Dedifferentiated amniotic fluid mesenchymal stem cell (primary cell): Measurements from ENCODE around the gene CORO1C.
"Not testable (repeated sequence)": the region's sequence is repeated elsewhere in the genome, so short reads cannot be mapped to it uniquely, and the experiment has no call there.

ENCODE experiments used
- DNase-seq: peaks from one replicate; pipeline ENCODE4 v3.0.0-alpha.2; 2016; ENCODE audit errors: extremely low spot score

Gene CORO1C

GRCh38 chr12:108731105-108731865 lies at the start of gene CORO1C:
TSS of gene CORO1C (minus strand) at chr12:108731518. CDS start at chr12:108701318, 30,200 bp downstream.
- peak; percentile 93 for DNase-seq

GRCh38 chr12:108779998-108780688 lies 48.8 kb upstream of the CORO1C start:
- DNase-seq = no peak

- no peak for DNase-seq
Observed at GRCh38 chr12:108778053-108778452, 46.7 kb upstream of the CORO1C start.

DNA sequence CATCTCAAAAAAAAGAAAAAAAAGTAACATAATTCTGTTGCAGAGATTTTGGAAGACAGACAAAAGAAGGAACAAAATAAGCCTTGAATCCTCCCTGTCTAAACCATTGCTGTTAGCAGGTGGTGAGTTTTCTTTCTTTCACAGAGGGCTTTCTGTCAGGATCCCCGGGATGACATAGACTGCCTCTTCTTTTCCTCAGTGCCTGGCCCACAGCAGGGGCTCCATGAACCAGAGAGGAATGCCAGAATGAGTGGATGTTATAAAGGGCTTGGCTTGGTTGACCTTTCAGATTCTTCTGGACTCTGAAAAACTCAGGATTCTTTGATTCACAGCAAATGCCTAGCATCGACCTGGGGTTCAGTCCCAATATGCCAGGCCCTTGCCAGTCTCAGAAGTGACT lies 45.8 kb upstream of the CORO1C start:
- no peak for DNase-seq

DNA sequence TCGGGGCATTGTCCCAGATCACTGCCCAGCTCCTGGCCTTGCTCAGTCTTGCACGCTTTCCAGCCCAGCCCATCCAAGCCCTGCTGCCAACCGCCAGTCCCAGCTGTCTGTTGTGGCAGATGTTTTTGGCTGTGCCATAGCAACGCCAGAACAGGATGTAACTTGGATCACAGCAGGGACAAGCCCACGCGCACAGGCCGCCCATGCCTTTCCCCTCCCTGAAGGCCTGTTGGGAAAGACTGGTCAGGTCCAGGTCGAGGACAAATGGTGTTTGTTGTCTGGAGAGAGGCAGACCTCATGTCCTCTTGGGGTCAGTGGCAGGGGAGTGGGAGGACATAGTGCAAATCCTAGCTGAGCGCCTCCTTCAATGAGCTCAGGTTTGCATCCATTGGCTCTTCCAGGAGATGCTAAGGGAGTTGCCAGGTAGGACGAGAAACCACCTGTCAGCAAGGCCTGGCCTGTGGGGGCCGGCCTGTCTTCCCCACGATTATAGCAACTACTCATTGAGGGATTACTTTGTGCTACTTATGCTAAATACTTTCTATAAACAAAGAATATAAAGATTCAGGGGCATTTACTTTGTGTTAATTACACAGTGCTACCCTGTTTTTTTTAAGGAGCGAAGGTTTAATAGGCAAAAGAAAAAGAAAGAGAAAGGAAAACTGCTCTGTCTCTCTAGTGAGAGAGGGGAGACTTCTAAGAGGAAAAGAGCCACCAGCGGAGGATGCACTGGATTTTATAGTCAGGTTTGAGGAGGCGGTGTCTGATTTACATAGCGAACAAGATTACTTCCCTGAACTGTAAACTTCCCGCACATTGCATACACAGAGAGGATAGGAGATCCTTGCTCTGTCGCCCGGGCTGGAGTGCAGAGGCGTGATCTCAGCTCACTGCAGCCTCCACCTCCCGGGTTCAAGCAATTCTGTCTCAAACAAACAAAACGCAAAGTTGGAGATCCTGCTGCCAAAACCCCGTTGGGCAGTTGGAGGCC lies 42.8 kb upstream of the CORO1C start:
- peak; percentile 44 for DNase-seq

DNA sequence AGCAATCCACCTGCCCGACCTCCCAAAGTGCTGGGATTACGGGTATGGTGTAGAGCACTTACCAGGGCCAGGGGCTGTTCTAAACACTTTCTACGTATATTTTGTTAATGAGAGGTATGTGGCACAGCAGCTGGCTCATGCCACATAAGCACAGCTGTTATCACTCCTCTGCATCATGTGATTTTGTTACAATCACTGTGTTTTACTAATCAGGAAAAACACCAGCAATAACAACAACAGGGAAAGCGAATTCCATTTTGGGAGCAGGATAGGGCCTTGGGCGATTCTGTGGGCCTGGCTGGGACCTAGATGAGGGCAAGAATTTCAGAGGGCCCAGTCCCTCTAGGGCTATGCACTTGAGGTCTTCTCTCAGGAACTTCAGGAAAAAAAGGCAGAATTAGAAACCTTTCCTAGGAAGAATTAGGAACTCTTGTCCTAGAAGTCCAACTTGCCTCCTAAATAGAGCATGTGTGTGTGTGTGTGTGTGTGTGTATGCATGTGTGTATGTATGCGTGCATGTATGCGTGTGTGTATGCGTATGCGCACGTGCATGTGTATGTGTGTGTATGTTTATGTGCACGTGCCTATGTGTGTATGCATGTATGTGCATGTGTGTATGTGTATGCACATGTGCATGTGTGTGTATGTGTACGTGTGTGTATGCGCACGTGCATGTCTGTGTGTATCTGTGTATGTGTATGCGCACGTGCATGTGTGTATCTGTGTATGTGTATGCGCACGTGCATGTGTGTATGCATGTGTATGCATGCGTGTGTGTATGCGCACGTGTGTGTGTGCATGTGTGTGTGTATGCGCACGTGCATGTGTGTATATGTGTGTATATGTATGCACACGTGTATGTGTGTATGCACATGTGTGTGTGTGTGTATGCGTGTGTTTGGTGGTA lies 41.8 kb upstream of the CORO1C start:
- DNase-seq = no peak

GRCh38 chr12:108772247-108772646 lies 40.9 kb upstream of the CORO1C start:
- DNase-seq = no peak

GRCh38 chr12:108771835-108772234 lies 40.5 kb upstream of the CORO1C start:
- not testable (repeated sequence) for DNase-seq

DNA sequence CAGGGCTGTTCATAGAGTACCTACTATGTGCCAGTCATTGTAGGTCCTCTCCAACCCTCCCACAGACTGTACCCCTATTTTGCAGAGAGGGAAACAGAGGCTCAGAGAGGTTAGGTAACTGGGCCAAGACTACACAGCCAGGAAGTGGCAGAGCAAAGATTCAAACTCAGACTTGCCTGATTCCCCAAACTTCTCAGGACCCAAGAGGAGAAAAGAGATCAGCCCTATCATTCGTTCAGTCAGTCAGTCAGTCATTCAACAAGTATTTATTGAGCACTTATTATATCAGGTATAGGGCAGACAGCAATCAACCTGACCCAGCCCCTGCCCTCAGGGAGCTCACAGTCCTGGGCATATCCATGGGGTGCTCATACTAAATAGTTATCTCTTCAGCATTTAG lies 39.6 kb upstream of the CORO1C start:
- no peak for DNase-seq

DNA sequence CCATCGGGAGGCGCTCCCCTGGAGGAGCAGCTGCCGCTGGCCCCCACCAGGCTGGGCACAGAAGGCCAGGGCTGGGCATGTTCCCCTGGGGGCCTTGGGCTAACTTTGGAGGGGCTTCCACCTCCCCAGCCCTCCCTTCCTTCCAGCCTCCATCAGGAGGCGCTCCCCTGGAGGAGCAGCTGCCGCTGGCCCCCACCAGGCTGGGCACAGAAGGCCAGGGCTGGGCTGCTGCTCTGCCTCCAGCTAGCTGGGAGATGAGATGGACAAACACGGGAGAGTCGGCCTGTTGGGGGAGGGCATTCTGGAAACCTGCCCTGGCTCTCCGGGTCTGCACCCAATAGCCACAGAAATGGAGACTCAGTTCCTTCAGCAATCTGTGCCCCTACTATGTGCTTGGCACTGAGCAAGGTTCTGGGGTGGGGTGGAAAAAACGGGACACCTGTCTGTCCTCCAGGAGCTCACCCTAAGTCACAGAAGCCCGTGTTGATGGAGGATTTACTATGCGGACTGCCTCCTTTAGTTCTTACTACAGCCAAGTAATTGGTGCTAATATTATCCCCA lies 39.0 kb upstream of the CORO1C start:
- DNase-seq = no peak

- no peak for DNase-seq
Observed at GRCh38 chr12:108768591-108769500, 37.5 kb upstream of the CORO1C start.

GRCh38 chr12:108766294-108766693 lies 35.0 kb upstream of the CORO1C start:
- DNase-seq = no peak

- no peak for DNase-seq
Observed at GRCh38 chr12:108765289-108765764, 34.0 kb upstream of the CORO1C start.

DNA sequence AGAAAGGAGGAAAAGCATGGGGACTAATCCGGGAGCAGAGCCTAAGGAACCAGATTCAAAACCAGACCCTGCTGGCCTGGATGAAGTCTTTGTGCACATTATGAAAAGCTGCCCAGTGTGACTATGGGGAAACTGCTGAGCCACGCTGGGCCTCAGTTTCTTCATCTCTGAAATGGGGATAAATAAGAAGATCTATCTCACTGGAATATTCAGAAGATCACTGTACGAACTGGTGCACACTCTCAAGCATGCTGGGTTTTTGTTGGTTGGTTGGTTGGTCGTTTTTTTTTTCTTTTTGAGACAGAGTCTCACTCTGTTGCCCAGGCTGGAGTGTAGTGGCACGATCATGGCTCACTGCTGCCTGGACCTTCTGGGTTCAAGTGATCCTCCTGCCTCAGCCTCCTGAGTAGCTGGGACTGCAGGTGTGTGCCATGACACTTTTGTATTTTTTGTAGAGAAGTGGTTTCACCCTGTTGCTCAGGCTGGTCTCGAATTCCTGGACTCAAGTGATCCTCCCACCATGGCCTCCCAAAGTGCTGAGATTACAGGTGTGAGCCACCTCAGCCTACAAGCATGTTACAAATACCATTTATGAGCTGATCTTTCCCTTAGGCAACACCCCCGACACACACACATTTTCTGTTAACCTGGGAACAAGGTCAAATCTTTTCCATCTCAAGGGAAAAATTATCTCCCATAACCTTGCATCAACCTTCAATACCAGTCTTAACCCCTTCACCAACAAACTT lies 33.4 kb upstream of the CORO1C start:
- no peak for DNase-seq

DNA sequence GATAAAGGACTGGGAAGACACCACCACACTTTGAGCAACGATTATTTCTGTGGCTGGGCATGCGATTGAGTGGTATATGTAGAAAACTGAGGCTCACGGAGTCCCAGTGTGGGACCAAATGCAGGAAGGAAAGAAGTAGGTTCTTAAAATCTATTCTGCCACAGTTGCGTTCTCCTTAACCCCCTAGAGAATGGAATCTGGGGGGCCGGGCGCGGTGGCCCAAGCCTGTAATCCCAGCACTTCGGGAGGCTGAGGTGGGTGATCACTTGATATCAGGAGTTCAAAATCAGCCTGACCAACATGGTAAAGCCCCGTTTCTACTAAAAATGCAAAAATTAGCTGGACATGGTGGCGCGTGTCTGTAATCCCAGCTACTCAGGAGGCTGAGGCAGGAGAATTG lies 29.9 kb upstream of the CORO1C start:
- no peak for DNase-seq

DNA sequence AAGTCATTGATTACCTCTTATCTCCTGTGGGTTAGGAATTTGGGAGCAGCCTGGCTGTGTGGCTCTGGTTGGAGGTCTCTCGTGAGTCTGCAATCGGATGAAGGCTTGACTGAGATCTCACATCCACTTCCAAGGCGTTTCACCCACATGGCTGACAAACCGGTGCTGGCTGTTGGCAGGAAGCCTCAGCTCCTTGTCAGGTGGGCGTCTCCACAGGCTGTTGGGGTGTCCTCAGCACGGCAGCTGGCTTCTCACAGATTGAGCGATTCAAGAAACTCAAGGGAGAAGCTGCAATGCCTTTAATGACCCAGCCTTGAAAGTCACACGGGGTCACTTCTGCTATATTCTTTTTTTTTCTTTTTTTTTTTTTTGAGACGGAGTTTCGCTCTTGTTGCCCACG lies 28.6 kb upstream of the CORO1C start:
- DNase-seq = no peak

DNA sequence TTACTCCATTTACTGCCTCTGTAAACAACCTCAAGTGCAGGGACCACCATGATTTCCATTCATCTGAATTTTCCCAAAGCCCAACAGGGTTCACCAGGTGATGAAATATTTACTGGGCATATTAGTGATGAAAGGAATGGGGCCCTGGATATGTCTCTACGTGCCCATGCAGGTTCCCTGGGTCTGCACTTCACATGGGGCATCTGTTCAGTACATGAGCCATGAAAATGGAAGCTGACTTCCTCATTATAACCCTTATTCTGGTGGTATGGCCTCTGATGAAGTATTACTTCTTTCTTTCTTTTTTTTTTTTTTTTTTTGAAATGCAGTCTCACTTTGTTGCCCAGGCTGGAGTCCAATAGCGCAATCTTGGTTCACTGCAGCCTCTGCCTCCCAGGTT lies 26.5 kb upstream of the CORO1C start:
- no peak for DNase-seq

- DNase-seq = no peak
Observed at GRCh38 chr12:108756421-108756820, 25.1 kb upstream of the CORO1C start.

DNA sequence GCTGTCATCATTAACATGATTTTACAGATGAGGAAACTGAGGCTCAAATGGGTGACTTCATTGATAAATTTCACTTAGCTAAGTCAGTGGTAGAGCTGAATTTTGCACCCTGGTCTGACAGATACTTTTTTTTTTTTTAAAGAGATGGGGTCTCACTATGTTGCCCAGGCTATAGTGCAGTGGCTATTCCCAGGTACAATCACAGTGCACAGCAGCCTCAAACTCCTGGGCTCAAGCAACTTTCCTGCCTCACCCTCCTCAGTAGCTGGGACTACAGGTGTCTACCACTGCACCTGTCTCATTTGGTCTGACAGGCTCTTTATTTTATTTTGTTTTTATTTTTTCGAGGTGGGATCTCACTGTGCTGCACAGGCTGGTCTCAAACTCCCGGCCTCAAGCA lies 24.2 kb upstream of the CORO1C start:
- no peak for DNase-seq
